H9 (cell line): ENCODE results near the gene VASH2. TPM values are rescaled to one million over a fixed set of nuclear protein-coding genes. Genes with fewer than 3 reads are reported as not detected.

Experiments used
- DNase-seq: peaks from one replicate; pipeline ENCODE4 v3.0.0-alpha.2; 2017
- H2AFZ ChIP-seq: one replicate; pipeline ENCODE4 v1.6.1; 2013; ENCODE audit warnings: mild to moderate bottlenecking, low read length, control low read depth, moderate library complexity
- H2AK5ac ChIP-seq: 2 replicates; pipeline ENCODE4 v1.6.1; 2013; ENCODE audit warnings: low read length, control low read depth, mixed read lengths; ENCODE audit not compliant: insufficient read length
- H2BK120ac ChIP-seq: one replicate; pipeline ENCODE4 v1.6.1; 2013; ENCODE audit warnings: low read depth, mild to moderate bottlenecking, low read length, control low read depth, inconsistent platforms; ENCODE audit not compliant: poor library complexity, severe bottlenecking
- H2BK12ac ChIP-seq: 2 replicates; pipeline ENCODE4 v1.6.1; 2013; ENCODE audit warnings: low read length, control low read depth, mixed read lengths, low read depth; ENCODE audit not compliant: insufficient read length
- H2BK15ac ChIP-seq: 2 replicates; pipeline ENCODE4 v1.6.1; 2013; ENCODE audit warnings: low read depth, low read length, control low read depth
- H2BK20ac ChIP-seq: one replicate; pipeline ENCODE4 v1.6.1; 2013; ENCODE audit warnings: low read depth, mild to moderate bottlenecking, low read length, control low read depth, inconsistent platforms; ENCODE audit not compliant: poor library complexity, severe bottlenecking
- H2BK5ac ChIP-seq: 2 replicates; pipeline ENCODE4 v1.6.1; 2013; ENCODE audit warnings: low read length, control low read depth, mixed read lengths; ENCODE audit not compliant: insufficient read length
- H3K14ac ChIP-seq: 2 replicates; pipeline ENCODE4 v1.6.1; 2013; ENCODE audit warnings: low read length, control low read depth; ENCODE audit not compliant: insufficient read depth
- H3K18ac ChIP-seq: 2 replicates; pipeline ENCODE4 v1.6.1; 2013; ENCODE audit warnings: low read depth, mild to moderate bottlenecking, mixed read lengths, low read length, control low read depth; ENCODE audit not compliant: insufficient read length
- H3K23ac ChIP-seq: 2 replicates; pipeline ENCODE4 v1.6.1; 2013; ENCODE audit warnings: low read length, control low read depth, mixed read lengths, low read depth; ENCODE audit not compliant: insufficient read length
- H3K23me2 ChIP-seq: 2 replicates; pipeline ENCODE4 v1.6.1; 2013; ENCODE audit warnings: low read depth, mild to moderate bottlenecking, mixed read lengths, low read length, control low read depth; ENCODE audit not compliant: insufficient read length, poor library complexity, severe bottlenecking
- H3K27ac ChIP-seq: 2 replicates; pipeline ENCODE4 v1.5.1; 2013; ENCODE audit warnings: low read length, control low read depth, mixed read lengths, low read depth; ENCODE audit not compliant: insufficient read length
- H3K27me3 ChIP-seq: 2 replicates; pipeline ENCODE4 v1.6.1; 2013; ENCODE audit warnings: low read length, control low read depth, inconsistent platforms; ENCODE audit not compliant: insufficient read depth
- H3K4ac ChIP-seq: 2 replicates; pipeline ENCODE4 v1.6.1; 2013; ENCODE audit warnings: low read depth, mild to moderate bottlenecking, control low read depth, inconsistent platforms, low read length, moderate library complexity
- H3K4me1 ChIP-seq: 2 replicates; pipeline ENCODE4 v1.6.1; 2013; ENCODE audit warnings: low read length, control low read depth, inconsistent platforms; ENCODE audit not compliant: insufficient read depth
- H3K4me2 ChIP-seq: 2 replicates; pipeline ENCODE4 v1.6.1; 2013; ENCODE audit warnings: low read length, control low read depth, mixed read lengths; ENCODE audit not compliant: insufficient read length, insufficient read depth
- H3K56ac ChIP-seq: 2 replicates; pipeline ENCODE4 v1.6.1; 2013; ENCODE audit warnings: low read depth, mild to moderate bottlenecking, mixed read lengths, low read length, control low read depth; ENCODE audit not compliant: insufficient read length
- H3K79me1 ChIP-seq: 2 replicates; pipeline ENCODE4 v1.6.1; 2013; ENCODE audit warnings: low read depth, mild to moderate bottlenecking, moderate library complexity, low read length, control low read depth, inconsistent platforms; ENCODE audit not compliant: insufficient read depth, poor library complexity, severe bottlenecking
- H3K79me2 ChIP-seq: 2 replicates; pipeline ENCODE4 v1.6.1; 2013; ENCODE audit warnings: low read length, control low read depth, inconsistent platforms; ENCODE audit not compliant: insufficient read depth
- H3K9ac ChIP-seq: 2 replicates; pipeline ENCODE4 v1.6.1; 2013; ENCODE audit warnings: low read length, control low read depth, mixed read lengths; ENCODE audit not compliant: insufficient read length; ENCODE audit errors: extremely low read depth
- H3K9me3 ChIP-seq: one replicate; pipeline ENCODE4 v1.6.1; 2013; ENCODE audit warnings: low read depth, low read length, inconsistent platforms; ENCODE audit not compliant: control insufficient read depth
- H3T11ph ChIP-seq: one replicate; pipeline ENCODE4 v1.6.1; 2013; ENCODE audit warnings: mild to moderate bottlenecking, low read length, control low read depth, inconsistent platforms
- H4K20me1 ChIP-seq: one replicate; pipeline ENCODE4 v1.6.1; 2013; ENCODE audit not compliant: control insufficient read depth, insufficient read length, insufficient read depth
- H4K5ac ChIP-seq: 2 replicates; pipeline ENCODE4 v1.6.1; 2013; ENCODE audit warnings: low read depth, mild to moderate bottlenecking, mixed read lengths, low read length, control low read depth; ENCODE audit not compliant: insufficient read length
- H4K8ac ChIP-seq: replicated peaks from 2 replicates; pipeline ENCODE4 v1.6.1; 2013; ENCODE audit warnings: low read length, control low read depth, mixed read lengths, low read depth; ENCODE audit not compliant: insufficient read length
- H4K91ac ChIP-seq: 2 replicates; pipeline ENCODE4 v1.6.1; 2013; ENCODE audit warnings: low read depth, mild to moderate bottlenecking, moderate library complexity, mixed read lengths, low read length, control low read depth; ENCODE audit not compliant: insufficient read length
- H3K27ac Mint-ChIP-seq, 3 experiments: 2 replicates in 2 of 3; 3 replicates in 1 of 3; pipeline ENCODE4 v1.8.0; 2020 to 2021; ENCODE audit warnings: mixed read lengths in 3 of 3, mild to moderate bottlenecking in 1 of 3, moderate library complexity in 1 of 3
- H3K27me3 Mint-ChIP-seq: 2 replicates; pipeline ENCODE4 v1.8.0; 2021; ENCODE audit warnings: low read depth, mild to moderate bottlenecking, moderate library complexity, mixed read lengths
- H3K36me3 Mint-ChIP-seq, 3 experiments: 2 replicates in 2 of 3; 3 replicates in 1 of 3; pipeline ENCODE4 v1.8.0; 2020 to 2021; ENCODE audit warnings: low read depth in 3 of 3, mixed read lengths in 3 of 3; ENCODE audit not compliant: insufficient read depth in 1 of 3
- H3K4me1 Mint-ChIP-seq, 2 experiments: 2 replicates each; pipeline ENCODE4 v1.8.0; 2020; ENCODE audit warnings: mixed read lengths in 2 of 2
- H3K4me3 Mint-ChIP-seq, 2 experiments: 2 replicates in 1 of 2; 3 replicates in 1 of 2; pipeline ENCODE4 v1.8.0; 2020 to 2021; ENCODE audit warnings: mild to moderate bottlenecking in 2 of 2, mixed read lengths in 2 of 2, moderate library complexity in 1 of 2
- H3K9me3 Mint-ChIP-seq, 2 experiments: 2 replicates in 1 of 2; 3 replicates in 1 of 2; pipeline ENCODE4 v1.8.0; 2020; ENCODE audit warnings: mild to moderate bottlenecking in 2 of 2, mixed read lengths in 2 of 2, moderate library complexity in 1 of 2
- CTCF ChIP-seq: fragments of 200-600 bp; sonication (generic); conservative IDR thresholded peaks from 3 replicates; pipeline ENCODE4 v1.8.0; 2021; ENCODE audit warnings: antibody characterized with exemption, mild to moderate bottlenecking
- total RNA-seq: library from RNA; stranded (reverse); gene quantifications from 2 replicates; pipeline ENCODE4 v1.2.1, GENCODE V29; 2021

VASH2 gene
- total RNA-seq, 1 experiment from 2014 or later: 76.1 TPM

- H3K18ac ChIP-seq: no peak overlapping the region
- no peak overlapping the region for H3T11ph ChIP-seq
- Mint-ChIP-seq H3K27me3 (peaks cover 10% of the 10 kb centered on the region), H3K4me3 (no peak overlapping the region), H3K9me3 (peaks cover 6 to 13% of the 10 kb centered on the region in 2 experiments), H3K27ac (no peak overlapping the region), H3K36me3 (peaks cover 0 to 11% (median 0%) of the 10 kb centered on the region in 3 experiments; a peak in 1 of 7 replicates), H3K4me1 (peaks cover 0 to 3% of the 10 kb centered on the region in 2 experiments; a peak in 1 of 4 replicates)
- TF ChIP-seq CTCF: no peak
- H4K5ac ChIP-seq: no peak overlapping the region
- H3K4ac ChIP-seq: no peak overlapping the region
- no peak overlapping the region for H3K9ac ChIP-seq
- no peak overlapping the region for H4K91ac ChIP-seq
- no peak for DNase-seq
- H2AFZ ChIP-seq: no peak overlapping the region
- H3K79me2 ChIP-seq: no peaks in the 10 kb centered on the region
- no peak overlapping the region for H3K56ac ChIP-seq
- no peak overlapping the region for H2BK120ac ChIP-seq
- no peaks in the 10 kb centered on the region for H4K20me1 ChIP-seq
- no peaks in the 10 kb centered on the region for H3K79me1 ChIP-seq
- H2BK20ac ChIP-seq: no peak overlapping the region
- no peaks in the 10 kb centered on the region for H3K27me3 ChIP-seq
- no peaks in the 10 kb centered on the region for H3K9me3 ChIP-seq
- H4K8ac ChIP-seq: no peak overlapping the region
- no peak overlapping the region for H2BK15ac ChIP-seq
- H3K23me2 ChIP-seq: no peaks in the 10 kb centered on the region
- no peaks in the 10 kb centered on the region for H3K4me1 ChIP-seq
- no peak overlapping the region for H3K23ac ChIP-seq
- H3K14ac ChIP-seq: no peak overlapping the region
- no peak overlapping the region for H3K27ac ChIP-seq
- H3K4me2 ChIP-seq: no peak overlapping the region
- no peak overlapping the region for H2AK5ac ChIP-seq
- no peak overlapping the region for H2BK5ac ChIP-seq
- H2BK12ac ChIP-seq: no peak overlapping the region
These were observed 82.3 kb downstream of the VASH2 start for GRCh38 chr1:213032651-213033050.
